ENCODE data around the gene CADM3.

CADM3 gene

DNA sequence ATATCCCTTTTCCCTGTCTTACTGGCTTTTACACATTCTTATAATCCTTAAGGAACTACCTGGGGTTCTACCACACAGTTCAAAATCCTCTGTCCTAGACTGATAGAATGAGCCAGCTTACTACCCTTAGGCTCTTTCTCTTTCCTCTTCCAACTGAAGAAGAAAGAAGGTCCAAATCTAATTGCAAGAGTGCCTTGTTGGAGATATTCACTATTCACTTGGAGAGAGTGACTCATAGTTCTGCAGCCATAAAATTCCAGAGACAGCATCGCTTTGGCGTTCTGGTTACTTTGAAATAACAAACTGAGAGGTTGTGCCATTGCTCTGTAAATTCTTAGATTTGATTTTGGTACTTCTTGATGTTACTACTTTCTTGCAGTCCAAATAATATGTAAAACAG lies 4.2 kb downstream of the CADM3 start:
- no peak for DNase-seq

DNA sequence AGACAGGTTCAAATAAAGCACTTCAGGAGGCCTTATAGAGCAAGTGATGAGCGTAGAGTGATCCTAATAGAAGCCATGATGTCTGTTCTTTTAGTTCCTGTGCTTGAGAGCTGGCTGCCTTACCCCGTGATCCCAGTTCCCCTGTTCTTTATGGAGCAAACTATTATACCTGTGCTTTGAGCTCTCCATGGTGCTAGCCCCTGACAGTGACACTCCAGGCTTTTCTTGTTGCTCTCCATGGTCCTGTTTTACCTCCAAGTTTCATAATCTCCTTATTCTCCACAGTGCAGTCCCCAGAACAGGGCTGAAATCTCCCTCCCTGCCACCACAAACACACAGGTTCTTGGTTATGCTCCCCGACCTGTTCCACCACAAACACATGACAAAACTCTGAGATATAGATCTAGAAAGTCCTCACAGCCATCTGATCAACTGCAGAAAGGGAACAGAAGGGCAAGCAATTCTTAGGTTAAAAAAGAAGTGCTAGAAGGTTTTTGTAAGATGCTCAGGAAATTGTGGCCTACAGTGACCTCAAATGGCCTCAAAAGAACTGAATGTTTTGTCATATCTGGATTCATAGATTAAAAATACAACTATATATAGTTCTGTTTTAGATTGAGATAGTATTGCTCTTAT lies 6.0 kb downstream of the CADM3 start:
- no peak for DNase-seq

DNA sequence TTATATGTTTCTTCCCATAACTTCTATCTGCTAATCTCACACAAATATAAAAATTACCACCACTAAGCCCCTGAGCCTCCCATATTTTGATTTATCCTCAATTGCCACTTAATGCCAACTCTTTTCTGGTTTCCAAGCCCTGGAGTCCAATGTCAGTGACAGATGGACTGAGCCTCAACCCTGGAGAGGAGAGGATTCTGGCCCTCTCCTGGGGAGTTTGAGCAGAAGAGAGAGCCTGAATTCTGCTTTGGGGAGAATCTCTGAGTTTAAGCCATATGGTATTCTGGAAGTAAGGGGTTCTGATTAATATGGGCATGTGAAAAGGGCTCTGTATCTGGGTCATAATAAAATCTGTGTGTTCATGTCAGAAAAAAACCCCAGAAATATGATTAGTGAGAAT lies 8.5 kb downstream of the CADM3 start:
- no peak for DNase-seq

DNA sequence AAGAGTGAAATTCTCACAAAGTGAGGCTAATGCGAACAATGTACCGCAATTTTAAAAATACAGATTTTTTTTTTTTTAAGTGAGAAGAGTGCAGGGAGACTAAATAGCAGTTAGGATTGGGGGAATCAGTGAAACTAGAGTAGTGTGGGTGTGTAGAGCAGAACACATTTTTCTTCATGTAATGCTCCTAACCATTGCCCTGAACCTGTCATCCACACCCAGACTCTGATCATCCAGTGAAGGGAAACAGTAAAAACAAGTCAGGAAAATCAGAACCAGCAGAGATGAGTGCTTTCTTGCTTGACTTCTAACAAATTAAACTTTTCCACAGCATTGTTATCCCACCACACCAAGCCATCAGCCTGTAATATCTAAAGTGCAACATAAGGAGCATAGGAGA lies 9.1 kb downstream of the CADM3 start:
- no peak for DNase-seq

DNA sequence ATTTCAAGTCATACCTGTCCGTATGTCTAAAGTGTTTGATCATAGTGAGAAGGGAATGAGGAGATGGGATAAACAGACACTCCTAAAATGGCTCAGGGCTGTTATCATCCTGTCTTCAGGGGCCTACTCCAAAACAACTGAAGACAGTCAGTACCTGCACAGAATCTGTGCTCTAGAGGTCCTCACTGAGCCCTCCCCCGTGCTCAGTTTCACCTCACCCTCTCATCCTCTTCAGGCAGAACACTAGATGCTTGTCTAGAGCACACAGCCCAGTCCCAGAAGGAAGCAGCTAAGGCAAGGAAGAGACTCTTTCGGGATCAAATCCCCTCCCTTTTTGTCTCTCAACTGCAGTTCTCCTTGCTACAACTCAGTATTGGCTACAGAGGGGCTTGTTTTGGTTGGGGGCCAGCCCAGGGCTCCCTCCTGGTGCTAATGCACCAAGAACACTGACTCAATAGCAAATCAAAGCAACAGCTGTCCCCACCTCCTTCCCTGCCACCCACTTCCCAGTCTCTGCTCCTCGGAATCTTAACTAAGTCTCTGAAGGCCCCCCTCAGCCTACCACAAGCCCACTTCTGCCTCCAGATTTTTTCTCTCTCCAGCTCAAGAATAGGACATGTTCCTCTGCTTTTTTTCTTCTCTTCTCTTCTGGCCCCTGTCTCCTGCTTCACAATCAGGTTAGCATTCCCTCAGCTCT lies 10.1 kb downstream of the CADM3 start:
- no peak for DNase-seq

DNA sequence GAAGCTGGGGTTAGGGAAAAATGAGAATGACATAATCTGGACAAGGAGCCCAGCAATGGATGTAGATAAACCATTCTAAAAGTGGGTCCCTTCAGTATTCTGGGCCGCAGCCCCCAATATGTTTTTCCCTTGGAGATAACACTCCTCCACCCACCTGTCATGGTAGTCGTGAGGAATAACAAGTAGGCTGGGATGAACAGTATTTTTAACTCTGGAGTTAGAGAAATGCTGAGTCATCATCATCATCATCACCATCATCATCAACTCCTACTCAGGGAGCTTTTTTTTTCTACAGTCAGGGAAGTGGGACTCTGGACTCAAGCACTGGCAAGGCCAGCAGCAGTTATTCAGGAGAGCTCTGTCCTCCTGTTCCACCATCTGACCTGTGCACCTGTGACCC lies 12.8 kb downstream of the CADM3 start:
- DNase-seq = no peak

DNA sequence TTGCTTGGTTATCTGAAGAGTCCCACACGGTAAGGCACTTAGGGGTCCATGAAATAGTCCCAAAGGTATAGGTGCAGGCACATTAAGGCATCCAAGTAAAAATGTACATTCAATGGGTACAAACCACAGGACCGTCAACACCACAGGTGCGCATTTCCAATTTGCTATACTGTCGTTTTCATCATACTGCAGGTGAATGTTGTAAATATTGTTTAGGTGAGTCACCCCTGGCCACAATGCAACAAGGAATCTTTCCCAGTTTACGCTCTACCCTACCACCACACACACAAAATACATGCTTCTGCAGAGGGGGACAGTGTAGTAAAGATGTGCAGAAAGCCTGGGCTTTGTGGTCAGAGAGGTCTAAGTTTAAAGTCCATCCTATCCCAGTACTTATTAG lies 13.7 kb downstream of the CADM3 start:
- DNase-seq = no peak

DNA sequence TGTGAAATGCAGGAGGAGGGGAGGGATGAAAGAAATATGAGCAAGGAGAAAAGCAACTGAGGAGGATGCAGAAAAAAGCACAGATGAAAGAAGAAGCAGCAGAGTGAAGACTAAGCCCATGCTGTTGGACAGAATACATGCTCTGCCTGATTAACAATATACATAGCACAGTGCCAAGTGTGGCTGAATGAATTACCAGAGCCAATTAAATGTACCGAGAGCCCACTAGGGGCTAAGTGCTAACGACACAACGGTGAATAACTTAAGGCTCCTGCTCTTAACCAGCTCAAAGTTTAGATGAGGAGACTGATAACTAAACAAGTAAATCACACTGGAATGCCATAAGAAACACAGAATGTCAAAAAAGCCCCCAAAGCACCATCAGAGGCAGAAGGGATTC lies 15.6 kb downstream of the CADM3 start:
- no peak for DNase-seq

DNA sequence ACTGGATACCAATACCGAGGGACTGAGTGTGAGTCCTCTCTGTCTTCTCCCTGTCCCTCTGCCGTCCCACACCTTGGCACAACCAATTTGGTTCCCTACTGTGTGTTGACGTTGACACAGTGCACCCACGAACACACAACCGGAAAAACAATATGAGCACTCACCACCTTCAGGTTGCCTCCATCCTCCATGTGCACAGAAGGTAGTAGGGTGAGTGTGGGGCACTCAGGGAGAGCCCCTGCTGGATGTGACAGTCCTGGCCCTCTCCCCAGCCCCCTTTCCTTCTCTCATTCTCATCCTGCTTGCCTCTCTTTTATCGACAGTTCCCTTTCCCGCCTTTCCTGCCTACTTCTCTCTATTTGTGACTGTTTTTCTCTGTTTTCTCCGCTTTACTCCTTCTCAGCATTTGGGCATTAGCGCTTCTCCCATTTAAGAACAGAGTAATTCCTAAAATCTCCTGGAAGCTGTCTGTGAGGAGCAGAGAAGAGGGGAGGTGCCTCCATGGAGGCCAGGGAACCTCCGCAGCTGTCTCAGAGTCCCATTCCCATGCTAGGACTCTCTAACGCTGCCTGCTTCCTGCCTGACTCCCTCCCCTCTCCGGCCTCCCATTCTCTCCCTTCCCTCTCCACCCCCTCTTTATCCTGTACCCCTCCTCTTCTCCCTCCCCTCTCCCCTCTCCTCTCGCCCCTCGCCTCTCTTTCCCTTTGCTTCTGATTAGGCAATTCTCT lies 16.4 kb downstream of the CADM3 start:
- DNase-seq = no peak

DNA sequence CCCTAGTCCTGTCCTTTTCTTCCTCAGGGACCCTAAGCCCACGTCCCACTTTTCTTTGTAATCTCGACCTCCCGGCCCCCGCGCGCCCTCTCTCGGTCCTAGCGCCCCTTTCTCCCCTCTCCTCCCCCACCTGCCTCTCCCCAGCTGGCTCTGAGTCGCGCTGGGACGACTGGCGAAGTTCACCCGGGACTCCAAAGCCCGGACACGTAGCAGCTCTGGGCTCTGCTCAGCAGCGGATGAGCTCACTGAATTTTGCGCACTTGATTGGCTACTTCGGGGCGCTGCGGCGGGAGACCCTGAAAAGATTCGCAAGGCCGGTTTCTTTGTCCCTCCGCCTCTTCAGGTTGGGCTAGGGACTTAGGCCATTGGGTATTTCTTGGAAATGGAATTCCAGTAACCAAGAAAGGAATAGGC lies 17.0 kb downstream of the CADM3 start:
- DNase-seq = no peak

DNA sequence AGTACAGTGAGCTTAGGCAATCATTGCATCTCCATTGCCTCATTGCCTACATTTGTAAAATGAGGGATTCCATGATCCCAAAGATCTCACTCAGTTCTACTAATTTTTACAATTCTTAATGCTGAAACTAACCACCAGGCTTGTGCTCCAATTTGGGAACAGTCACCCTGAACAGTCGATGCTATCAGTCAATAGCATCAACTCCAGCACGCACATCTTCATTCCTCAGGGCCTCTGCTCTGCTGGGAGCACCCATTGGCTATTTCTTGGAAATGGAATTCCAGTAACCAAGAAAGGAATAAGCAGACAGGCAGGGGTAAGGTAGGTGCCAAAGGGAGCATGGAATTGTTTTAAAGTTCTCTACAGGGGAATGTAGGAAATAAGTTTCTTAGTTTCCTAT lies 19.0 kb downstream of the CADM3 start:
- DNase-seq = no peak

DNA sequence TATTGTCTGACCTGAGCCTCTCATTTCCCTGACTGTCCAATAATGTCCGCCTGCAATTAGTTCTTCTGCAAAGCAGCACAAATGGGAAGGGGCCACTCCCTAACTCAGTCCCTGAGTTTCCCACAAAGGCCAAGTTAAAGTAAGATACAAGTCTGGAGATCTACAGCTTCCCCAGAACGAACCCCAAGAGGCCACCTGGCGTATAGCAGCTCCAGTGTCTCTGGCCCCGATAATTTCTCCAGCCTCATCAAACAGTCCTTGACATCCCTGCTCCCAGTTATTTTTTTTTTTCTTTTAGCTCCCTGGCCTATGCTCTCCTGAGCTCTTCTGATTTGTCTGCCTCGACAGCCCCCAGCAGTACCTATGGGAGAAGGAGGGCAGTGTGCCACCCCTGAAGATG lies 25.1 kb downstream of the CADM3 start:
- no peak for DNase-seq

DNA sequence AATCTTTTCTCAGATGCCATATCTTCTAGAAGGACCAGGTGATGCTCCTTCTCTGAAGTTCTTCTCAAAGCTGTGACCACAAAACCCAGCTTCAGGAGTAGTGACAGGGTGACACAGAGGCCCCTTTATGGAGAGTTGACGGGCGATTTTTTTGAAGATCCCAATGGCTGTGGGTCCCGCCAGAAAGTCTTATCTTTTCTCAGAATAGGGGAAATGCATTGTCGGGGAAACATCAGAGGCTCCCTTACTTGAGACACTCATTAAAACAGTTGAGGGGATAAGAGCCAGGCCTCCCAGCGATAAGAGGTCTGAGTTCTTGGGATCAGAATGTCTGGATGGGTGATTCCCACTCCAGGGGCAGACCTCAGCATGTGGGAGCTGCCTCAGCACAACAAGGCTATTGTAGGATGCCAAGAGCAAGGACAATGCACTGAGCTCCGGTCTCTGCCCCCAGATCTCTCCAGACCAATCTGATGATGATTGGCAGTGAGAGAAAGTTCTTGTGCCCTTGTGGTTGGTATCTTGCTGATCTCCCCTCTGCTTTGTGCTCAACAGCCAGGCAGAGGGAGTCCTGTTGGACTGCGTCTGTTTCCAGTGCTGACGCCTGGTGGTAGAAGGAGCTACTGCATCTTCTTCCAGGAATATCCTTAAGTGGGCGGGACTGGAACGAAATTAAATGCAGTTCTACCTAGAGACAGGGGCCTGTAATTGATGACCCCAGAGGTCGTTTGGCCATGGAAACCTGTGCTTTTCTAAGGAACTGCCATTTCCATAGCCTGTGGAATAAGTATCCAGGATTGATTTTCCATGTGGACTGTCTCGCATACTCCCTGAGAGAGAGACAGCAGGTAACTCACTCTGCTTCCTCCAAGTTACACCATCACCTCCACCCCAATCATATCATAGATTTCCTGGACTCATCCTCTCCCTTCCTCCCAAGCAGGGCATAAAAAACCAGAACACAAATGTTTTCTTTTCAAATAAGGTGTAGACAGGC lies 26.4 kb downstream of the CADM3 start:
- DNase-seq = peak; percentile 2

DNA sequence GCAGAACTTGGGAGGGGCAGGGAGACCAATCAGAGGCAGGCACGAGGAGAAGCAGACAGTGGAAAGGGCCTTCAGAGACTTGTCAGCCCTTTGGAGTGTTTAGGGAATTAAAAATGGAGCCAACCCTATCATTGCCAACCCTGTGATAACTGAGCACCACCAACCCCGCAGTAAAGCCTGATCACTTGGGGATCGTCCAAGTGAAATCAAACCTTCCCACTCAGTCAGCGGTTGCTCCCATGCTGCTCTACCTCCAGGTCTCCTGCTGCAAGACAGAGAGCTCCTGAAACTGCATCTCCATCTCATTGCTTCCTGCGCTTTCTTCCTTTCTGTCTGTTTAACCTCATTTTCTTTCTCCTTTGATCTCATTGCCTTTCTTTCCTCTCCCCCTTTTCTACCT lies 28.5 kb downstream of the CADM3 start:
- no peak for DNase-seq

DNA sequence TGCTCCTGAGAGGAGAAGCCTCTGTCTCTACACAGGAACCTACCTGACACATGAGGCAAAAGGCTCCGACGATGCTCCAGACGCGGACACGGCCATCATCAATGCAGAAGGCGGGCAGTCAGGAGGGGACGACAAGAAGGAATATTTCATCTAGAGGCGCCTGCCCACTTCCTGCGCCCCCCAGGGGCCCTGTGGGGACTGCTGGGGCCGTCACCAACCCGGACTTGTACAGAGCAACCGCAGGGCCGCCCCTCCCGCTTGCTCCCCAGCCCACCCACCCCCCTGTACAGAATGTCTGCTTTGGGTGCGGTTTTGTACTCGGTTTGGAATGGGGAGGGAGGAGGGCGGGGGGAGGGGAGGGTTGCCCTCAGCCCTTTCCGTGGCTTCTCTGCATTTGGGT lies 29.4 kb downstream of the CADM3 start:
- DNase-seq = no peak

DNA sequence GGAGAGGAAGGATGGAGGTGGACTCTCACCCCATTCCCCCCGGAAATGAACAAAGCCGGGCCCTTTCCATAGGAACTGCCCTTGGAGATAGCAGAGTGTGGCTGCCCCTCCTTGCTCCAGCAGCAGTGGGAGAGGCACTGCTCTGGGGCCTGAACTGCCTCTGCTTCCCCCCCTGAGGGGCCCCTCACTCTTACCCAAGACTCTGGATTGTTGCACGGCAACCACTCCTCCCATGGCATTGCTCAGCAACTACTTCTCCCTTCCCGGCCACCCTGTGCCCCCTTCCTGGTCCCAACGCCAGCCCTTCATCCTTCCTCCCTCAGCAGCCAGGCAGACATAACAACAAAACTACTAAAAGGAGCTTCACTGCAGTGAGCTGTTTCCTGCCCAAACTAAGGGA lies 30.2 kb downstream of the CADM3 start:
- no peak for DNase-seq

DNA sequence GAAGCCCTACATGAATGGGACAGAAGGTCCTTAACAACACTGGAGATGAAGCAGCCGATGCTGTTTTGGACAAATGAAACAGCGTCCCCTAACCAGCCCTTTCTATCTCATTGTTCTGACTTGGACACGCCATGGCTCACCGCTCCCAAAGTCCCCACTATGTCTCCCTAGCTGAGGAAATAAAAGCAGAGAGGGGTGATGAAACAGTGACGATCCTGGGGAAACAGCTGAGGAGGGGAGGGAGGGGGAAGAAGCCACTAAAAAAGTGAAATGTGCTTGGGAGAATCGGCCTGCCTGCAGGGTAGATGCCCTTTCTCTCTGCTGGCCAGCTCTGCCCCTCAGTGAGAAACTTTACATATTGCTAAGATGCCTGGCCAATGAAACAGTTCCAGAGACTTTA lies 32.2 kb downstream of the CADM3 start:
- no peak for DNase-seq

DNA sequence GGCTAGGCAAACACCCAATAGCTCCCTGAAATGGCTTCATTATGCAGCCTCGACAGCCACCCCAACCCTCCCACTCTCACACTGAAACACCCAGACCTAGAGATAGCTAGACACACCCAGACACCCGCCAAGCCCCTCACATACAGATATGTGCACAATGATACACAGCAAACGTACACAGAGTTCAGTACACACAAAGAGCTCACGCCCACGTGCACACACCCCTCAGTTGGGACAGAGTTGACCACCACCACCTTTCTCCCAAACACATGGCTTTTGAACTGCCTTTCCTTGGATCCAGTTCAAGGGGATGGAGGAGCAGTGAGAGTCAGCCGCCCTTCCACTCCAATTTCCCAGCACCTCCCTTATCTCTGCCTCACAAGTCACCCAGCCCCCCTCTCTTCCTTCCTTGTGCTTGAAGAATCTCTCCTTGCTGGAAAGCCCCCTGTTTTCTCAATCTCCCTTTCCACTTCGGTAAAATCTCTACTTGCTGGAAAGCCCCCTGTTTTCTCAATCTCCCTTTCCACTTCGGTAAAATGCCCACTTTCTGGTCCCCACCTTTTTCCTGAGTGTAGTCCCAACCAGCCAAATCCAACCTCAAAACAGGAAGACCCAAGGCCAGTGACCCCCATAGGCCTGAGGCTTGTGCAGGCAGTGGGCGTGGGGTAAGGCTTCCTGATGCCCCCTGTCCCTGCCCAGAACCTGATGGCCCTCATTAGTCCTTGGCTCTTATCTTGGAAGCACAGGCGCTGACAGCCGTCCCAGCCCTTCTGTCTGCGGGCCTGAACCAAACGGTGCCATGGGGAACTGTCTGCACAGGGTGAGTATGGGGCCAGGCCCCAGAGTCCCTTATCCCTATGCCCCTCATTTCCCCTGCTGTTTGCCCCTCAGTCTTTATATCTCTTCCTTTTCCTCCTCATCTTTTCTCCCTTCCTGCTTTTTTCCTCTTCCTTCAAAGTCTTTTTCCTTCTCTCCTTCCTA lies 33.0 kb downstream of the CADM3 start, which contains the start of gene ACKR1:
ACKR1 (plus strand) TSS at position 715 of the 981 bp plus-strand sequence; CDS start at position 800, 85 bp downstream.
- no peak for DNase-seq

DNA sequence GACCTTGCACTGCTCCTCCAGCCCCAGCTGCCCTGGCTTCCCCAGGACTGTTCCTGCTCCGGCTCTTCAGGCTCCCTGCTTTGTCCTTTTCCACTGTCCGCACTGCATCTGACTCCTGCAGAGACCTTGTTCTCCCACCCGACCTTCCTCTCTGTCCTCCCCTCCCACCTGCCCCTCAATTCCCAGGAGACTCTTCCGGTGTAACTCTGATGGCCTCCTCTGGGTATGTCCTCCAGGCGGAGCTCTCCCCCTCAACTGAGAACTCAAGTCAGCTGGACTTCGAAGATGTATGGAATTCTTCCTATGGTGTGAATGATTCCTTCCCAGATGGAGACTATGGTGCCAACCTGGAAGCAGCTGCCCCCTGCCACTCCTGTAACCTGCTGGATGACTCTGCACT lies 33.8 kb downstream of the CADM3 start:
- no peak for DNase-seq

DNA sequence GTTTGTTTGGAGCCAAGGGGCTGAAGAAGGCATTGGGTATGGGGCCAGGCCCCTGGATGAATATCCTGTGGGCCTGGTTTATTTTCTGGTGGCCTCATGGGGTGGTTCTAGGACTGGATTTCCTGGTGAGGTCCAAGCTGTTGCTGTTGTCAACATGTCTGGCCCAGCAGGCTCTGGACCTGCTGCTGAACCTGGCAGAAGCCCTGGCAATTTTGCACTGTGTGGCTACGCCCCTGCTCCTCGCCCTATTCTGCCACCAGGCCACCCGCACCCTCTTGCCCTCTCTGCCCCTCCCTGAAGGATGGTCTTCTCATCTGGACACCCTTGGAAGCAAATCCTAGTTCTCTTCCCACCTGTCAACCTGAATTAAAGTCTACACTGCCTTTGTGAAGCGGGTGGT lies 34.7 kb downstream of the CADM3 start:
- no peak for DNase-seq

DNA sequence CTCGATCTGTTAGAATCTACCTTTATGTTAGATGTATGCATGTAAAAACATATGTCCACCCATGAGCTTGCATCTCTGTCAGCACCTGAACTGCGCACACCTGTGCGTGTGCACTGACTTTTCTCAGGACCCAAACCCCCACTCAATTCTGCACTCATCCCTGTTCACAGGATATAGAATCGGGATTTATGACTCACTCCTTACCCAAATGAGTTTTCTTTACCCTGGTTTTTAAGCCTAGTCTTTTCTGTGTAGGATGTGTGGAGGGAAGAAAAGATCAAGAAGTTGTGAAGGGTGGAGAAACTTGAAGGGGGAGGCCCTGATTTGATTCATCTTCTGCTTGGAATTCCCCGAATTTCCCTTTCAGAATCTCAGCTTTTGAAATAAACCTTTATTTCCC lies 35.7 kb downstream of the CADM3 start:
- no peak for DNase-seq

DNA sequence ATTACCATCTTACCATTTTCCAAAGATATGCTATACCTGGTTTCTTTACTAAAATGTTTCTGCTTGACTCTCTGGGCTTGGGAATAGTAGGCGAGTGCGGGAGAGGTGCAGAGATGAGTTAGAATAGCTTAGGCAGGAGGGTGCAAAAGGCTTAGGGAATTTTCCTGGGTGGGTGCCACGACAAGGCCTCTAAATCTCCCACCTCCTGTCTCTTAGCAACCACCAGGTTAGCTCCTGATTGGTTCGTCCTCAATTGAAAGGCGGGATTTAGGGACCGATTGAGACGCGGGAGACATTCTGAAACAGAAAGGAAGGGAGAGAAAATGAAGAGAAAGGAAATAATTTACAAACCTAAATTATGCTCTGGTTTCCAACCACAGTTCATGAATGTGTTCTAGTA lies 36.4 kb downstream of the CADM3 start:
- no peak for DNase-seq
